CD4-positive, alpha-beta T cell (primary cell): Measurements from ENCODE around the gene ROR1. TPM values are rescaled to one million over a fixed set of nuclear protein-coding genes. Genes with fewer than 3 reads are reported as not detected.

Experiments used
- ATAC-seq: fragments of 200-7000 bp; cut with Tn5 transposase; one replicate; pipeline ENCODE4 v1.10.0; 2022; ENCODE audit warnings: mild to moderate bottlenecking; ENCODE audit not compliant: poor library complexity
- CTCF ChIA-PET: fragments of 350-600 bp; sonication (Branson Sonifier 250); formaldehyde crosslinking; loops from one replicate; lab custom pipeline; 2021; ENCODE audit warnings: antibody characterized with exemption, inconsistent platforms; lab: Charles Lee
- POLR2A ChIA-PET: fragments of 350-600 bp; sonication (Branson Sonifier 250); formaldehyde crosslinking; loops from one replicate; lab custom pipeline; 2021; ENCODE audit warnings: antibody characterized with exemption, inconsistent platforms; lab: Charles Lee
- DNase-seq, 14 experiments: peaks; one replicate each; pipeline ENCODE4 v3.0.0-alpha.2; 2013 to 2020; ENCODE audit warnings: mixed read lengths in 2 of 14
- H3K27ac ChIP-seq, 2 donors: one replicate each; pipeline versions ENCODE4 v1.5.1 to v1.7.0; 2013; ENCODE audit warnings: low read length in 2 of 2, low read depth in 1 of 2, mild to moderate bottlenecking in 1 of 2
- H3K27me3 ChIP-seq, 2 experiments: 1 replicate in 1 of 2; 2 replicates in 1 of 2; pipeline versions ENCODE4 v1.6.1 to v1.7.0; 2013; ENCODE audit warnings: low read length in 2 of 2, control low read depth in 1 of 2, mild to moderate bottlenecking in 1 of 2, moderate library complexity in 1 of 2; ENCODE audit not compliant: insufficient read depth in 2 of 2, control insufficient read depth in 1 of 2
- H3K36me3 ChIP-seq: one replicate; pipeline ENCODE4 v1.6.1; 2013; ENCODE audit warnings: low read length, control low read depth; ENCODE audit not compliant: insufficient read depth
- H3K4me1 ChIP-seq: one replicate; pipeline ENCODE4 v1.6.1; 2013; ENCODE audit warnings: low read length, control low read depth; ENCODE audit not compliant: insufficient read depth
- H3K4me3 ChIP-seq: one replicate; pipeline ENCODE4 v1.5.1; 2013; ENCODE audit warnings: mild to moderate bottlenecking, low read length, moderate library complexity
- H3K9me3 ChIP-seq, 2 experiments: 1 replicate in 1 of 2; 2 replicates in 1 of 2; pipeline versions ENCODE4 v1.6.1 to v1.7.0; 2013; ENCODE audit warnings: low read length in 2 of 2, mild to moderate bottlenecking in 2 of 2, control low read depth in 1 of 2, moderate library complexity in 1 of 2; ENCODE audit not compliant: control insufficient read depth in 1 of 2, insufficient read depth in 1 of 2
- H3K27ac Mint-ChIP-seq: one replicate; pipeline ENCODE4 v1.8.0; 2020; ENCODE audit warnings: mixed read lengths
- H3K27me3 Mint-ChIP-seq: one replicate; pipeline ENCODE4 v1.8.0; 2021; ENCODE audit warnings: mixed read lengths
- H3K36me3 Mint-ChIP-seq: one replicate; pipeline ENCODE4 v1.8.0; 2021; ENCODE audit warnings: low read depth, mixed read lengths
- H3K4me1 Mint-ChIP-seq: one replicate; pipeline ENCODE4 v1.8.0; 2021; ENCODE audit warnings: low read depth, mixed read lengths
- H3K4me3 Mint-ChIP-seq: one replicate; pipeline ENCODE4 v1.8.0; 2020; ENCODE audit warnings: mild to moderate bottlenecking, mixed read lengths
- H3K9me3 Mint-ChIP-seq: one replicate; pipeline ENCODE4 v1.8.0; 2020; ENCODE audit warnings: mixed read lengths
- CTCF ChIP-seq: fragments of 200-600 bp; IDR thresholded peaks from one replicate; pipeline ENCODE4 v1.8.0; 2022; ENCODE audit warnings: antibody characterized with exemption, mild to moderate bottlenecking
- intact Hi-C, 2 experiments: fragments of 100-400 bp; cut with DNase I in 1 of 2; cut with micrococcal nuclease in 1 of 2; formaldehyde crosslinking; loops; one replicate each; pipeline versions ENCODE4 v1.15.1 to v1.9.0; 2023 to 2025; cut with DNase I, micrococcal nuclease
- total RNA-seq, 174 experiments: library from RNA in 2 of 174; stranded (reverse) in 2 of 174; gene quantifications; one replicate each; pipeline ENCODE4 v1.2.3 and lab custom pipeline; 2021 to 2026

ROR1 gene
- total RNA-seq, 2 experiments from 2014 or later, result not detected

- H3K27ac ChIP-seq, result no peak overlapping the region
- Mint-ChIP-seq H3K27me3 (no peaks in the 10 kb centered on the region), H3K27ac (no peak overlapping the region), H3K36me3 (no peaks in the 10 kb centered on the region), H3K4me1 (no peaks in the 10 kb centered on the region), H3K4me3 (no peak overlapping the region), H3K9me3 (no peaks in the 10 kb centered on the region)
- no peak for ATAC-seq
- intact Hi-C loops, result no loop called here
- POLR2A ChIA-PET, result no interaction called here
- no peaks in the 10 kb centered on the region for H3K4me1 ChIP-seq
- H3K9me3 ChIP-seq, result no peaks in the 10 kb centered on the region
- CTCF ChIA-PET, result no interaction called here
- TF ChIP-seq CTCF, result no peak
- peaks cover 0 to 2% of the 10 kb centered on the region in 2 experiments for H3K27me3 ChIP-seq
- no peak overlapping the region for H3K4me3 ChIP-seq
- no peaks in the 10 kb centered on the region for H3K36me3 ChIP-seq
- no peak for DNase-seq
Observed at GRCh38 chr1:63977466-63977865, 203.6 kb downstream of the ROR1 start.

- Histone ChIP-seq H3K4me3 (no peak overlapping the region), H3K4me1 (no peaks in the 10 kb centered on the region), H3K9me3 (no peaks in the 10 kb centered on the region), H3K27me3 (no peaks in the 10 kb centered on the region), H3K36me3 (no peaks in the 10 kb centered on the region), H3K27ac (no peak overlapping the region)
- no peak for TF ChIP-seq CTCF
- Mint-ChIP-seq H3K27me3 (no peaks in the 10 kb centered on the region), H3K36me3 (no peaks in the 10 kb centered on the region), H3K4me3 (no peak overlapping the region), H3K4me1 (no peaks in the 10 kb centered on the region), H3K9me3 (no peaks in the 10 kb centered on the region), H3K27ac (no peak overlapping the region)
- CTCF ChIA-PET, result no interaction called here
- ATAC-seq (no peak), DNase-seq (no peak)
- POLR2A ChIA-PET, result no interaction called here
- intact Hi-C loops, result no loop called here
Observed at GRCh38 chr1:63980740-63981407, 207.1 kb downstream of the ROR1 start.

- H3K4me3 ChIP-seq, result no peak overlapping the region
- ATAC-seq, result no peak
- no peaks in the 10 kb centered on the region for H3K27me3 Mint-ChIP-seq
- H3K27me3 ChIP-seq, result no peaks in the 10 kb centered on the region
- no peak overlapping the region for H3K4me3 Mint-ChIP-seq
- TF ChIP-seq CTCF, result no peak
- CTCF ChIA-PET, result no interaction called here
- H3K4me1 Mint-ChIP-seq, result no peaks in the 10 kb centered on the region
- no peaks in the 10 kb centered on the region for H3K4me1 ChIP-seq
- DNase-seq, result no peak
- POLR2A ChIA-PET, result no interaction called here
- intact Hi-C loops, result no loop called here
- H3K36me3 ChIP-seq, result no peaks in the 10 kb centered on the region
- H3K9me3 Mint-ChIP-seq, result no peaks in the 10 kb centered on the region
- H3K27ac Mint-ChIP-seq, result no peak overlapping the region
- no peak overlapping the region for H3K27ac ChIP-seq
- H3K36me3 Mint-ChIP-seq, result no peaks in the 10 kb centered on the region
- H3K9me3 ChIP-seq, result no peaks in the 10 kb centered on the region
Observed at GRCh38 chr1:63981408-63981773, 207.6 kb downstream of the ROR1 start.
